Stomach (tissue), 9 donors: Measurements from ENCODE around the gene PCDHGA8. TPM values are rescaled to one million over a fixed set of nuclear protein-coding genes. Genes with fewer than 3 reads are reported as not detected.
A peak's percentile ranks its signal among the peaks of the same experiment; 100 is the strongest.

Experiments
- DNase-seq, 2 donors: peaks; one replicate each; pipeline versions ENCODE4 v3.0.0 to v3.0.0-alpha.2; 2013 to 2019
- H3K27ac ChIP-seq, 5 donors: fragments of 200-600 bp in 4 of 5; sonication (generic) in 4 of 5; one replicate each; pipeline ENCODE4 v1.5.1; 2013 to 2019; ENCODE audit warnings: mild to moderate bottlenecking in 1 of 5, moderate library complexity in 1 of 5
- H3K27me3 ChIP-seq, 3 donors: fragments of 200-600 bp; sonication (generic); one replicate each; pipeline ENCODE4 v1.5.1; 2017 to 2019; ENCODE audit warnings: mixed run types in 1 of 3
- H3K36me3 ChIP-seq, 4 donors: fragments of 200-600 bp; sonication (generic); 1 replicate in 3 of 4; 2 replicates in 1 of 4; pipeline ENCODE4 v1.5.1; 2016 to 2019
- H3K4me1 ChIP-seq, 4 donors: fragments of 200-600 bp; sonication (generic); one replicate each; pipeline ENCODE4 v1.5.1; 2016 to 2019
- H3K4me3 ChIP-seq, 4 donors: fragments of 200-600 bp; sonication (generic) in 3 of 4; one replicate each; pipeline ENCODE4 v1.5.1; 2016 to 2019; ENCODE audit warnings: mild to moderate bottlenecking in 1 of 4
- H3K9me3 ChIP-seq, 4 donors: fragments of 200-600 bp; sonication (generic); one replicate each; pipeline ENCODE4 v1.5.1; 2016 to 2019
- EP300 ChIP-seq: sonication (generic); formaldehyde crosslinking; IDR thresholded peaks from one replicate; pipeline ENCODE4 v1.6.1; 2017; ENCODE audit warnings: antibody characterized with exemption
- POLR2A ChIP-seq, 4 donors: fragments of 450-650 bp; IDR thresholded peaks; one replicate each; pipeline ENCODE4 v1.6.1; 2016; ENCODE audit warnings: antibody characterized with exemption in 4 of 4, control low read depth in 2 of 4, mild to moderate bottlenecking in 1 of 4, moderate library complexity in 1 of 4
- POLR2AphosphoS5 ChIP-seq, 3 donors: sonication (generic); formaldehyde crosslinking; IDR thresholded peaks; one replicate each; pipeline ENCODE4 v1.6.1; 2016; ENCODE audit warnings: antibody characterized with exemption in 3 of 3
- WGBS, 5 donors: extraction: QIAGEN DNeasy Blood & Tissue Kit in 3 of 5; methylation state at CpG; one replicate each; pipeline versions ENCODE4 v1.1.5 to v1.1.7; 2013 to 2018; 5-methylcytosine and 5-hydroxymethylcytosine counted together
- intact Hi-C: fragments of 100-400 bp; cut with DNase I; formaldehyde crosslinking; loops from one replicate; pipeline ENCODE4 v1.15.1; 2023; ENCODE audit warnings: low total_unique reads
- polyA plus RNA-seq, 3 donors: library from polyadenylated mRNA; stranded (reverse); fragments of 200-250 nt; gene quantifications; one replicate each; pipeline ENCODE4 v1.2.3, GENCODE V29; 2013
- total RNA-seq, 5 donors: library from RNA; depleted of rRNA; stranded (reverse); fragments of >200 nt; gene quantifications; one replicate each; pipeline versions ENCODE4 v1.1.0 to v1.2.3, GENCODE V29; 2014 to 2016
- TF ChIP-seq, protein P1 (sequence below), 7 experiments: fragments of 450-650 bp in 4 of 7; fragments of 200-600 bp in 3 of 7; sonication (generic) in 3 of 7; IDR thresholded peaks; one replicate each; pipeline ENCODE4 v1.5.1; 2016 to 2019; ENCODE audit warnings: antibody characterized with exemption in 7 of 7, control low read depth in 2 of 7, mild to moderate bottlenecking in 1 of 7
- donor health status: healthy with polysubstance abuse.
- donor health status: Bipolar disorder and iron deficiency.
- donor health status: healthy.

PCDHGA8 gene
- total and polyA plus RNA-seq, 8 donors, result under 0.01 to 12.5 (median 0.29) TPM; not detected in 1

DNA sequence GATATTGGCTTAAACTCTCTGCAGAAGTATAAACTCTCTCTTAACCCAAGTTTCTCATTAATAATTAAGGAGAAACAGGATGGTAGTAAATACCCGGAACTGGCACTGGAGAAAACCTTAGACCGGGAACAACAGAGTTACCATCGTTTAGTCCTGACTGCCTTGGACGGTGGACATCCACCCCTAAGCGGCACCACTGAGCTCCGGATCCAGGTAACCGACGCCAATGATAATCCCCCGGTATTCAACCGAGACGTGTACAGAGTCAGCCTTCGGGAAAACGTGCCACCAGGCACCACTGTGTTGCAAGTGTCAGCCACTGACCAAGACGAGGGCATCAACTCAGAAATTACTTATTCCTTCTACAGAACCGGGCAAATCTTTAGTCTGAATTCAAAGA, 6.2 kb downstream of the PCDHGA8 start:
- Histone ChIP-seq H3K4me3 (no peak overlapping the region), H3K27me3 (peaks cover 0 to 79% (median 19%) of the 10 kb centered on the region in 3 donors), H3K36me3 (peaks cover 0 to 11% (median 0%) of the 10 kb centered on the region in 4 donors), H3K4me1 (peaks cover 0 to 6% (median 0%) of the 10 kb centered on the region in 4 donors), H3K9me3 (peaks cover 44 to 94% (median 87%) of the 10 kb centered on the region in 4 donors), H3K27ac (no peak overlapping the region)
- DNase-seq, result no peak
- TF ChIP-seq POLR2A (IDR thresholded peaks at IDR 0.05) (no peak), EP300 (no peak), POLR2AphosphoS5 (IDR thresholded peaks at IDR 0.05) (no peak)
- TF ChIP-seq, protein P1, sequence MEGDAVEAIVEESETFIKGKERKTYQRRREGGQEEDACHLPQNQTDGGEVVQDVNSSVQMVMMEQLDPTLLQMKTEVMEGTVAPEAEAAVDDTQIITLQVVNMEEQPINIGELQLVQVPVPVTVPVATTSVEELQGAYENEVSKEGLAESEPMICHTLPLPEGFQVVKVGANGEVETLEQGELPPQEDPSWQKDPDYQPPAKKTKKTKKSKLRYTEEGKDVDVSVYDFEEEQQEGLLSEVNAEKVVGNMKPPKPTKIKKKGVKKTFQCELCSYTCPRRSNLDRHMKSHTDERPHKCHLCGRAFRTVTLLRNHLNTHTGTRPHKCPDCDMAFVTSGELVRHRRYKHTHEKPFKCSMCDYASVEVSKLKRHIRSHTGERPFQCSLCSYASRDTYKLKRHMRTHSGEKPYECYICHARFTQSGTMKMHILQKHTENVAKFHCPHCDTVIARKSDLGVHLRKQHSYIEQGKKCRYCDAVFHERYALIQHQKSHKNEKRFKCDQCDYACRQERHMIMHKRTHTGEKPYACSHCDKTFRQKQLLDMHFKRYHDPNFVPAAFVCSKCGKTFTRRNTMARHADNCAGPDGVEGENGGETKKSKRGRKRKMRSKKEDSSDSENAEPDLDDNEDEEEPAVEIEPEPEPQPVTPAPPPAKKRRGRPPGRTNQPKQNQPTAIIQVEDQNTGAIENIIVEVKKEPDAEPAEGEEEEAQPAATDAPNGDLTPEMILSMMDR (IDR thresholded peaks at IDR 0.05), result no peak
- WGBS, 5 donors, result 19 to 30% (median 24%) methylated on average over 15 of the region's 15 CpGs
- intact Hi-C loops, result no loop called here

GRCh38 chr5:141399555-141400258, 7.3 kb downstream of the PCDHGA8 start:
- Histone ChIP-seq H3K36me3 (peaks cover 0 to 13% (median 0%) of the 10 kb centered on the region in 4 donors), H3K4me1 (peaks cover 0 to 6% (median 0%) of the 10 kb centered on the region in 4 donors), H3K9me3 (peaks cover 42 to 94% (median 87%) of the 10 kb centered on the region in 4 donors), H3K27me3 (peaks cover 0 to 78% (median 25%) of the 10 kb centered on the region in 3 donors), H3K27ac (no peak overlapping the region), H3K4me3 (no peak overlapping the region)
- DNase-seq, result no peak
- 18 to 32% (median 28%) methylated on average over 15 to 61 of the region's 61 CpGs for WGBS, 5 donors
- intact Hi-C loops, result no loop called here
- no peak for TF ChIP-seq EP300
- TF ChIP-seq POLR2AphosphoS5 (IDR thresholded peaks at IDR 0.05), result no peak
- no peak for TF ChIP-seq POLR2A (IDR thresholded peaks at IDR 0.05)
- TF ChIP-seq, protein P1 (IDR thresholded peaks at IDR 0.05), result no peak

- intact Hi-C loops, result no loop called here
- TF ChIP-seq POLR2A (IDR thresholded peaks at IDR 0.05), result no peak
- TF ChIP-seq, protein P1 (IDR thresholded peaks at IDR 0.05), result peak in 1 of 7 experiments; percentile 10
Observed at GRCh38 chr5:141402553-141403243, 10.3 kb downstream of the PCDHGA8 start, which contains the start of gene PCDHGA9. Gene PCDHGA9 (plus strand): TSS chr5:141402778. CDS start chr5:141402953, 175 bp downstream.

GRCh38 chr5:141403387-141403786, 11.0 kb downstream of the PCDHGA8 start:
- intact Hi-C loops, result no loop called here
- WGBS, 5 donors, result 25 to 39% (median 31%) methylated on average over 21 to 22 of the region's 22 CpGs
- peaks cover 54 to 99% (median 94%) of the 10 kb centered on the region in 4 donors for H3K9me3 ChIP-seq

More at GRCh38 chr5:141402553-141403243, 10.3 kb downstream of the PCDHGA8 start, which contains the start of gene PCDHGA9:
- H3K36me3 ChIP-seq, result peaks cover 0 to 18% (median 0%) of the 10 kb centered on the region in 4 donors
- H3K4me3 ChIP-seq, result peak within 1 kb of the TSS in 3 of 4 donors; percentile 8 to 37 (median 27)
- H3K9me3 ChIP-seq, result peaks cover 51 to 96% (median 90%) of the 10 kb centered on the region in 4 donors
- peak in 1 of 2 donors; percentile 44 for DNase-seq
- 13 to 20% (median 17%) methylated on average over 26 to 27 of the region's 27 CpGs for WGBS, 5 donors
- peaks cover 0 to 76% (median 32%) of the 10 kb centered on the region in 3 donors for H3K27me3 ChIP-seq
- H3K4me1 ChIP-seq, result peaks cover 0 to 6% (median 0%) of the 10 kb centered on the region in 4 donors
- H3K27ac ChIP-seq, result no peak within 1 kb of the TSS

More at GRCh38 chr5:141403387-141403786, 11.0 kb downstream of the PCDHGA8 start:
- Histone ChIP-seq H3K4me1 (peaks cover 0 to 6% (median 0%) of the 10 kb centered on the region in 4 donors), H3K27me3 (peaks cover 0 to 80% (median 37%) of the 10 kb centered on the region in 3 donors), H3K4me3 (peak overlapping the region in 2 of 4 donors; percentile 8 to 37), H3K27ac (no peak overlapping the region), H3K36me3 (peaks cover 0 to 18% (median 0%) of the 10 kb centered on the region in 4 donors)
- no peak for TF ChIP-seq EP300
- TF ChIP-seq POLR2A (IDR thresholded peaks at IDR 0.05), result no peak
- no peak for TF ChIP-seq POLR2AphosphoS5 (IDR thresholded peaks at IDR 0.05)
- TF ChIP-seq, protein P1 (IDR thresholded peaks at IDR 0.05), result no peak
- DNase-seq, result no peak
